ENCODE measurements around the gene DCHS2. TPM values are rescaled to one million over a fixed set of nuclear protein-coding genes. Genes with fewer than 3 reads are reported as not detected.

Gene DCHS2
- total and polyA plus RNA-seq, 2 experiments from 2014 or later = 0.12 to 1.7 TPM

GRCh38 chr4:154348657-154349056 is 142.9 kb downstream of the DCHS2 start:
- Histone ChIP-seq H3K4me3 (no peak overlapping the region), H2AFZ (no peak overlapping the region), H3K79me2 (no peaks in the 10 kb centered on the region), H3K9me3 (ENCODE audit: low read depth) (no peaks in the 10 kb centered on the region), H3K27ac (no peak overlapping the region), H4K20me1 (ENCODE audit: insufficient read depth, poor library complexity, severe bottlenecking) (no peaks in the 10 kb centered on the region), H3K36me3 (replicated peaks; ENCODE audit: insufficient read depth, low read depth) (no peaks in the 10 kb centered on the region), H3K9me2 (replicated peaks; ENCODE audit: insufficient read depth) (no peaks in the 10 kb centered on the region), H3K4me2 (no peak overlapping the region), H3K4me1 (ENCODE audit: insufficient read depth) (no peaks in the 10 kb centered on the region), H3K27me3 (no peaks in the 10 kb centered on the region)
- DNase-seq (ENCODE audit: low spot score) = no peak
- 73% methylated on average over 3 of the region's 3 CpGs for WGBS (ENCODE audit: low lambda C conversion rate, missing lambda C conversion rate)
- TF ChIP-seq CTCF (IDR thresholded peaks at IDR 0.05; ENCODE audit: poor library complexity) (no peak), EZH2 (IDR thresholded peaks at IDR 0.05; ENCODE audit: borderline replicate concordance) (no peak), EZH2phosphoT487 (IDR thresholded peaks at IDR 0.05; ENCODE audit: low read depth, severe bottlenecking, unreplicated experiment) (no peak)

- no peak for TF ChIP-seq EZH2 (IDR thresholded peaks at IDR 0.05; ENCODE audit: borderline replicate concordance)
- TF ChIP-seq CTCF (IDR thresholded peaks at IDR 0.05; ENCODE audit: poor library complexity) = no peak
- no peak for TF ChIP-seq EZH2phosphoT487 (IDR thresholded peaks at IDR 0.05; ENCODE audit: low read depth, severe bottlenecking, unreplicated experiment)
Measured at GRCh38 chr4:154345359-154345758, 146.2 kb downstream of the DCHS2 start.

GRCh38 chr4:154344686-154345085 is 146.9 kb downstream of the DCHS2 start:
- Histone ChIP-seq H3K4me2 (no peak overlapping the region), H3K27me3 (no peaks in the 10 kb centered on the region), H3K9me2 (replicated peaks; ENCODE audit: insufficient read depth) (no peaks in the 10 kb centered on the region), H3K36me3 (replicated peaks; ENCODE audit: insufficient read depth, low read depth) (no peaks in the 10 kb centered on the region), H2AFZ (no peak overlapping the region), H3K4me1 (ENCODE audit: insufficient read depth) (no peaks in the 10 kb centered on the region), H3K27ac (no peak overlapping the region), H4K20me1 (ENCODE audit: insufficient read depth, poor library complexity, severe bottlenecking) (no peaks in the 10 kb centered on the region), H3K9me3 (ENCODE audit: low read depth) (no peaks in the 10 kb centered on the region), H3K4me3 (no peak overlapping the region), H3K79me2 (no peaks in the 10 kb centered on the region)
- TF ChIP-seq EZH2 (IDR thresholded peaks at IDR 0.05; ENCODE audit: borderline replicate concordance) (no peak), EZH2phosphoT487 (IDR thresholded peaks at IDR 0.05; ENCODE audit: low read depth, severe bottlenecking, unreplicated experiment) (no peak), CTCF (IDR thresholded peaks at IDR 0.05; ENCODE audit: poor library complexity) (no peak)
- no peak for DNase-seq (ENCODE audit: low spot score)
- WGBS (ENCODE audit: low lambda C conversion rate, missing lambda C conversion rate) = 81% methylated on average over 6 of the region's 6 CpGs

More at GRCh38 chr4:154345359-154345758, 146.2 kb downstream of the DCHS2 start:
- Histone ChIP-seq H4K20me1 (ENCODE audit: insufficient read depth, poor library complexity, severe bottlenecking) (no peaks in the 10 kb centered on the region), H3K4me1 (ENCODE audit: insufficient read depth) (no peaks in the 10 kb centered on the region), H3K4me2 (no peak overlapping the region), H3K36me3 (replicated peaks; ENCODE audit: insufficient read depth, low read depth) (no peaks in the 10 kb centered on the region), H2AFZ (no peak overlapping the region), H3K79me2 (no peaks in the 10 kb centered on the region), H3K9me3 (ENCODE audit: low read depth) (no peaks in the 10 kb centered on the region), H3K4me3 (no peak overlapping the region), H3K9me2 (replicated peaks; ENCODE audit: insufficient read depth) (no peaks in the 10 kb centered on the region), H3K27ac (no peak overlapping the region), H3K27me3 (no peaks in the 10 kb centered on the region)
- no peak for DNase-seq (ENCODE audit: low spot score)
- WGBS (ENCODE audit: low lambda C conversion rate, missing lambda C conversion rate) = 74% methylated on average over 1 of the region's 1 CpG

GRCh38 chr4:154343651-154344050 is 147.9 kb downstream of the DCHS2 start:
- Histone ChIP-seq H3K27me3 (no peaks in the 10 kb centered on the region), H3K79me2 (no peaks in the 10 kb centered on the region), H3K4me1 (ENCODE audit: insufficient read depth) (no peaks in the 10 kb centered on the region), H3K4me3 (no peak overlapping the region), H3K27ac (no peak overlapping the region), H2AFZ (no peak overlapping the region), H3K9me3 (ENCODE audit: low read depth) (no peaks in the 10 kb centered on the region), H4K20me1 (ENCODE audit: insufficient read depth, poor library complexity, severe bottlenecking) (no peaks in the 10 kb centered on the region), H3K4me2 (no peak overlapping the region), H3K9me2 (replicated peaks; ENCODE audit: insufficient read depth) (no peaks in the 10 kb centered on the region), H3K36me3 (replicated peaks; ENCODE audit: insufficient read depth, low read depth) (no peaks in the 10 kb centered on the region)
- TF ChIP-seq EZH2phosphoT487 (IDR thresholded peaks at IDR 0.05; ENCODE audit: low read depth, severe bottlenecking, unreplicated experiment) = no peak
- no peak for TF ChIP-seq CTCF (IDR thresholded peaks at IDR 0.05; ENCODE audit: poor library complexity)
- TF ChIP-seq EZH2 (IDR thresholded peaks at IDR 0.05; ENCODE audit: borderline replicate concordance) = no peak
- 36% methylated on average over 3 of the region's 3 CpGs for WGBS (ENCODE audit: low lambda C conversion rate, missing lambda C conversion rate)
- DNase-seq (ENCODE audit: low spot score) = no peak
